ENCODE data around the gene FKBP9.

- TF ChIP-seq CTCF (conservative IDR thresholded peaks at IDR 0.05; ENCODE audit: low read depth, low read length), result no peak
- TF ChIP-seq EZH2 (IDR thresholded peaks at IDR 0.05; ENCODE audit: borderline replicate concordance, low read depth, low read length, poor library complexity, severe bottlenecking), result no peak
These were observed 1.1 kb downstream of the FKBP9 start for GRCh38 chr7:32958046-32959025.
